HepG2 (cell line): ENCODE results near the gene NEU1. TPM values are rescaled to one million over a fixed set of nuclear protein-coding genes. Genes with fewer than 3 reads are reported as not detected.
"Not testable (repeated sequence)": the region's sequence is repeated elsewhere in the genome, so short reads cannot be mapped to it uniquely, and the experiment has no call there.

Experiments used
- ATAC-seq: fragments of 200-7000 bp; cut with Tn5 transposase; 3 replicates; pipeline ENCODE4 v1.9.1; 2020; ENCODE audit warnings: mild to moderate bottlenecking, moderate library complexity
- BruUV-seq: library from RNA; stranded (reverse); fragments of 400-500 nt; replicated peaks from 2 replicates; lab custom pipeline; 2021; lab: Mats Ljungman, UMichigan
- CTCF ChIA-PET: fragments of 300-600 bp; formaldehyde crosslinking; extraction: SDS; loops from one replicate; lab custom pipeline; 2021; ENCODE audit warnings: low total read pairs, inconsistent platforms, low intra/inter-chr PET ratio; lab: Yijun Ruan, JAX
- POLR2A ChIA-PET: fragments of 350-600 bp; sonication (Branson Sonifier 250); formaldehyde crosslinking; loops from one replicate; lab custom pipeline; 2020; ENCODE audit warnings: antibody characterized with exemption, inconsistent platforms; lab: Yijun Ruan, JAX
- DNase-seq: peaks from one replicate; pipeline ENCODE4 v3.0.0-alpha.2; 2015; ENCODE audit warnings: low spot score
- FAIRE-seq: peaks from 3 replicates; lab custom pipeline; 2011; peaks lifted over from hg19 to GRCh38; lab: Jason Lieb, UNC
- H2AFZ ChIP-seq: one replicate; pipeline ENCODE4 v1.6.1; 2011; ENCODE audit warnings: low read length, inconsistent platforms
- H3K27ac ChIP-seq: fragments of 300-600 bp; 3 replicates; pipeline ENCODE4 v1.8.0; 2011; ENCODE audit warnings: mixed run types, mild to moderate bottlenecking, mixed read lengths, low read length, inconsistent platforms; ENCODE audit not compliant: insufficient read depth; ENCODE audit errors: extremely low read length
- H3K27me3 ChIP-seq, 2 experiments: fragments of 200-600 bp in 1 of 2; 2 replicates in 1 of 2; 3 replicates in 1 of 2; pipeline versions ENCODE4 v1.6.0 to v1.8.0; 2011; ENCODE audit warnings: low read length in 2 of 2, mild to moderate bottlenecking in 2 of 2, moderate library complexity in 2 of 2, inconsistent platforms in 1 of 2; ENCODE audit not compliant: insufficient read depth in 2 of 2, control insufficient read depth in 1 of 2
- H3K36me3 ChIP-seq, 2 experiments: fragments of 200-600 bp in 1 of 2; replicated peaks in 1 of 2; 2 replicates in 1 of 2; 3 replicates in 1 of 2; pipeline versions ENCODE4 v1.5.1 to v1.8.0; 2011; ENCODE audit warnings: low read length in 2 of 2, inconsistent platforms in 1 of 2; ENCODE audit not compliant: insufficient read depth in 2 of 2, control insufficient read depth in 1 of 2
- H3K4me1 ChIP-seq: 2 replicates; pipeline ENCODE4 v1.5.1; 2012; ENCODE audit warnings: low read length, inconsistent platforms; ENCODE audit not compliant: insufficient read depth
- H3K4me2 ChIP-seq: 2 replicates; pipeline ENCODE4 v1.6.0; 2011; ENCODE audit warnings: low read depth, low read length, inconsistent platforms
- H3K4me3 ChIP-seq, 3 experiments: fragments of 200-600 bp in 1 of 3; sonication (generic), shearing (Covaris generic) in 1 of 3; replicated peaks in 1 of 3; 2 replicates each; pipeline ENCODE4 v1.5.1; 2011 to 2016; ENCODE audit warnings: low read length in 3 of 3, inconsistent platforms in 2 of 3, low read depth in 2 of 3, mild to moderate bottlenecking in 2 of 3, control low read depth in 1 of 3, mixed read lengths in 1 of 3; ENCODE audit not compliant: insufficient read depth in 1 of 3
- H3K79me2 ChIP-seq: one replicate; pipeline ENCODE4 v1.6.1; 2011; ENCODE audit warnings: low read length, inconsistent platforms; ENCODE audit not compliant: insufficient read depth
- H3K9ac ChIP-seq: 2 replicates; pipeline ENCODE4 v1.6.0; 2011; ENCODE audit warnings: mild to moderate bottlenecking, low read depth, low read length, inconsistent platforms; ENCODE audit not compliant: insufficient read depth
- H3K9me3 ChIP-seq: 2 replicates; pipeline ENCODE4 v1.5.1; 2012; ENCODE audit warnings: mild to moderate bottlenecking, low read length
- H4K20me1 ChIP-seq: 2 replicates; pipeline ENCODE4 v1.6.0; 2011; ENCODE audit warnings: inconsistent platforms, mild to moderate bottlenecking, low read length, moderate library complexity; ENCODE audit not compliant: insufficient read depth
- FOXP1 ChIP-seq, 2 experiments: fragments of 450-650 bp in 1 of 2; IDR thresholded peaks; 2 replicates each; pipeline ENCODE4 v1.6.1; 2017 to 2018; ENCODE audit warnings: antibody characterized with exemption in 1 of 2
- YEATS4 ChIP-seq: sonication (generic); formaldehyde crosslinking; IDR thresholded peaks from 2 replicates; pipeline ENCODE4 v1.4.0; 2020; ENCODE audit warnings: missing genetic modification reagents, borderline replicate concordance
- ZNF121 ChIP-seq: sonication (generic); formaldehyde crosslinking; IDR thresholded peaks from 2 replicates; pipeline ENCODE4 v1.5.0; 2020; ENCODE audit warnings: mild to moderate bottlenecking, missing genetic modification reagents
- ZNF281 ChIP-seq: sonication (generic); formaldehyde crosslinking; IDR thresholded peaks from 2 replicates; pipeline ENCODE4 v1.4.0; 2020; ENCODE audit warnings: missing genetic modification reagents, borderline replicate concordance
- ZNF724P ChIP-seq: sonication (generic); formaldehyde crosslinking; IDR thresholded peaks from 2 replicates; pipeline ENCODE4 v1.8.0; 2022; ENCODE audit warnings: missing genetic modification reagents, borderline replicate concordance
- WGBS: methylation state at CpG from one replicate; pipeline ENCODE4 v1.1.6; 2017; ENCODE audit warnings: low lambda C conversion rate; 5-methylcytosine and 5-hydroxymethylcytosine counted together
- in situ Hi-C: cut with HindIII; loops from 2 replicates; pipeline ENCODE4 v1.10.0; 2017; ENCODE audit warnings: low pct_unique_long_range_greater_than_20kb; ENCODE audit not compliant: extremely low pct_ligation_motif_present
- intact Hi-C: fragments of 100-400 bp; cut with micrococcal nuclease; formaldehyde crosslinking; loops from one replicate; pipeline ENCODE4 v1.10.0; 2022; ENCODE audit not compliant: unreplicated experiment
- polyA plus RNA-seq, 8 experiments: library from polyadenylated mRNA; depleted of rRNA in 3 of 8; stranded (reverse) in 7 of 8; unstranded in 1 of 8; fragments of >200 nt; fragmentation: Illumina TruSeq in 4 of 8; extraction: Trizol in 4 of 8; gene quantifications; 2 replicates each; pipeline versions ENCODE4 v1.2.1 to v1.2.3, GENCODE V29; 2011 to 2016; ENCODE audit warnings: low read depth in 4 of 8, missing spikeins in 1 of 8, mixed read lengths in 1 of 8; ENCODE audit not compliant: insufficient read depth in 1 of 8
- total RNA-seq, 5 experiments: library from RNA; depleted of rRNA; stranded (reverse); fragments of >200 nt; fragmentation: Illumina TruSeq; extraction: Trizol; gene quantifications; 2 replicates each; pipeline ENCODE4 v1.2.3, GENCODE V29; 2016; ENCODE audit warnings: low read depth in 1 of 5
- TF ChIP-seq, protein P1 (sequence below): IDR thresholded peaks from 2 replicates; pipeline ENCODE4 v1.6.1; 2016; ENCODE audit warnings: missing biosample characterization, missing genetic modification reagents, low read depth
- TF ChIP-seq, protein P2 (sequence below): sonication (generic); formaldehyde crosslinking; IDR thresholded peaks from 2 replicates; pipeline ENCODE4 v1.4.0; 2020; ENCODE audit warnings: missing genetic modification reagents

NEU1 gene
- total and polyA plus RNA-seq, 2 of the 13 experiments (the other 11 are each of a cell fraction or from before 2014, with no cell fraction given): 215 to 297 TPM

- no peak for TF ChIP-seq ZNF281 (CRISPR knock-in tag)
- TF ChIP-seq YEATS4 (CRISPR knock-in tag): no peak
- TF ChIP-seq ZNF724P (CRISPR knock-in tag): no peak
- TF ChIP-seq, protein P1, sequence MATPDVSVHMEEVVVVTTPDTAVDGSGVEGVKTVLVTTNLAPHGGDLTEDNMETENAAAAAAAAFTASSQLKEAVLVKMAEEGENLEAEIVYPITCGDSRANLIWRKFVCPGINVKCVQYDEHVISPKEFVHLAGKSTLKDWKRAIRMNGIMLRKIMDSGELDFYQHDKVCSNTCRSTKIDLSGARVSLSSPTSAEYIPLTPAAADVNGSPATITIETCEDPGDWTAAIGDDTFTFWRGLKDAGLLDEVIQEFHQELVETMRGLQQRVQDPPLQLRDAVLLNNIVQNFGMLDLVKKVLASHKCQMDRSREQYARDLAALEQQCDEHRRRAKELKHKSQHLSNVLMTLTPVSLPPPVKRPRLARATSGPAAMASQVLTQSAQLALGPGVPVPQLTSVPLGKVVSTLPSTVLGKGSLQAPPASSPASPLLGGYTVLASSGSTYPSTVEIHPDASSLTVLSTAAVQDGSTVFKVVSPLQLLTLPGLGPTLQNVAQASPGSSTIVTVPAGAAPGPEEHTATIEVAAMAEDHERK (CRISPR knock-in tag): no peak
These were observed 6.7 kb upstream of the NEU1 start (continued) for GRCh38 chr6:31869343-31869742.

GRCh38 chr6:31868658-31868971 lies 6.0 kb upstream of the NEU1 start:
- H2AFZ ChIP-seq; H3K4me2 ChIP-seq; H3K36me3 ChIP-seq; BruUV-seq; H3K27ac ChIP-seq; DNase-seq; H4K20me1 ChIP-seq; H3K4me3 ChIP-seq; H3K9me3 ChIP-seq; ATAC-seq; CTCF ChIA-PET; H3K27me3 ChIP-seq; in situ Hi-C loops; FAIRE-seq; intact Hi-C loops; H3K9ac ChIP-seq; TF ChIP-seq FOXP1 (CRISPR knock-in tag; IDR thresholded peaks at IDR 0.05): not testable (repeated sequence)
- H3K79me2 ChIP-seq: peaks cover 10% of the 10 kb centered on the region
- WGBS: 92% methylated on average over 1 of the region's 1 CpG
- POLR2A ChIA-PET: interaction anchor here (1.0 to 1.1 kb wide), 2 partner anchors 9 to 77 kb away, joined by 3 read pairs; partner anchors contain the start of gene CFB
- TF ChIP-seq FOXP1 (IDR thresholded peaks at IDR 0.05): 0 out of 2 replicates have a peak, but pooled peaks have one; percentile 11
- TF ChIP-seq, protein P2, sequence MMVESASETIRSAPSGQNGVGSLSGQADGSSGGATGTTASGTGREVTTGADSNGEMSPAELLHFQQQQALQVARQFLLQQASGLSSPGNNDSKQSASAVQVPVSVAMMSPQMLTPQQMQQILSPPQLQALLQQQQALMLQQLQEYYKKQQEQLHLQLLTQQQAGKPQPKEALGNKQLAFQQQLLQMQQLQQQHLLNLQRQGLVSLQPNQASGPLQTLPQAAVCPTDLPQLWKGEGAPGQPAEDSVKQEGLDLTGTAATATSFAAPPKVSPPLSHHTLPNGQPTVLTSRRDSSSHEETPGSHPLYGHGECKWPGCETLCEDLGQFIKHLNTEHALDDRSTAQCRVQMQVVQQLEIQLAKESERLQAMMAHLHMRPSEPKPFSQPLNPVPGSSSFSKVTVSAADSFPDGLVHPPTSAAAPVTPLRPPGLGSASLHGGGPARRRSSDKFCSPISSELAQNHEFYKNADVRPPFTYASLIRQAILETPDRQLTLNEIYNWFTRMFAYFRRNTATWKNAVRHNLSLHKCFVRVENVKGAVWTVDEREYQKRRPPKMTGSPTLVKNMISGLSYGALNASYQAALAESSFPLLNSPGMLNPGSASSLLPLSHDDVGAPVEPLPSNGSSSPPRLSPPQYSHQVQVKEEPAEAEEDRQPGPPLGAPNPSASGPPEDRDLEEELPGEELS: peak; percentile 24; the same call in 1 of the 2 replicates
- peak; percentile 65; the same call in 1 of the 2 replicates for TF ChIP-seq ZNF121 (CRISPR knock-in tag)
- H3K4me1 ChIP-seq: peaks cover 58% of the 10 kb centered on the region
